Endothelial cell of umbilical vein (primary cell): Measurements from ENCODE around the gene DNAJC8.

Experiments used
- CTCF ChIP-seq, 2 donors: IDR thresholded peaks; 1 replicate in 1 of 2; 2 replicates in 1 of 2; pipeline ENCODE4 v1.5.1; 2011; ENCODE audit warnings: low read length in 2 of 2, mild to moderate bottlenecking in 2 of 2, moderate library complexity in 2 of 2, control low read depth in 1 of 2, inconsistent platforms in 1 of 2, low read depth in 1 of 2; ENCODE audit not compliant: insufficient read depth in 1 of 2; ENCODE audit errors: extremely low read depth in 1 of 2
- EZH2 ChIP-seq: IDR thresholded peaks from 2 replicates; pipeline ENCODE4 v1.6.1; 2012; ENCODE audit warnings: borderline replicate concordance, low read depth, mild to moderate bottlenecking, moderate library complexity, low read length, inconsistent platforms; ENCODE audit not compliant: severe bottlenecking
- FOS ChIP-seq: IDR thresholded peaks from 2 replicates; pipeline ENCODE4 v1.6.1; 2011; ENCODE audit warnings: mild to moderate bottlenecking, low read length, moderate library complexity, borderline replicate concordance; ENCODE audit not compliant: insufficient read depth
- GATA2 ChIP-seq: IDR thresholded peaks from 2 replicates; pipeline ENCODE4 v1.7.0; 2011; ENCODE audit warnings: low read depth, mild to moderate bottlenecking, moderate library complexity, mixed read lengths, low read length; ENCODE audit not compliant: insufficient read length, insufficient read depth
- JUN ChIP-seq: IDR thresholded peaks from 2 replicates; pipeline ENCODE4 v1.6.1; 2011; ENCODE audit warnings: borderline replicate concordance, low read depth; ENCODE audit not compliant: insufficient read length, insufficient read depth
- MAX ChIP-seq: IDR thresholded peaks from 2 replicates; pipeline ENCODE4 v1.6.1; 2011; ENCODE audit not compliant: insufficient read depth, insufficient read length
- MYC ChIP-seq: IDR thresholded peaks from one replicate; pipeline ENCODE4 v1.6.1; 2011; ENCODE audit warnings: mild to moderate bottlenecking, low read depth, low read length
- POLR2A ChIP-seq: IDR thresholded peaks from 2 replicates; pipeline ENCODE4 v1.6.1; 2012; ENCODE audit warnings: low read depth, mild to moderate bottlenecking, control low read depth, low read length
- POLR2AphosphoS5 ChIP-seq: IDR thresholded peaks from 2 replicates; pipeline ENCODE4 v1.6.1; 2012; ENCODE audit warnings: low read depth, mild to moderate bottlenecking, control low read depth, low read length, moderate library complexity; ENCODE audit not compliant: insufficient read depth

GRCh38 chr1:28272215-28272852 lies 39.5 kb upstream of the DNAJC8 start:
- no peak for TF ChIP-seq POLR2AphosphoS5
- TF ChIP-seq CTCF (IDR thresholded peaks at IDR 0.05; ENCODE audit: extremely low read depth in 1 of 2, insufficient read depth in 1 of 2, low read depth in 1 of 2, low read length in 2 of 2), result no peak
- TF ChIP-seq POLR2A, result no peak
- TF ChIP-seq EZH2, result no peak
- no peak for TF ChIP-seq FOS
- no peak for TF ChIP-seq MAX
- no peak for TF ChIP-seq GATA2
- no peak for TF ChIP-seq MYC
- TF ChIP-seq JUN, result no peak
